ENCODE data around the gene JPH4. TPM values are rescaled to one million over a fixed set of nuclear protein-coding genes. Genes with fewer than 3 reads are reported as not detected.

The JPH4 gene
- total RNA-seq, 1 experiment from 2014 or later: 50.1 TPM

DNA sequence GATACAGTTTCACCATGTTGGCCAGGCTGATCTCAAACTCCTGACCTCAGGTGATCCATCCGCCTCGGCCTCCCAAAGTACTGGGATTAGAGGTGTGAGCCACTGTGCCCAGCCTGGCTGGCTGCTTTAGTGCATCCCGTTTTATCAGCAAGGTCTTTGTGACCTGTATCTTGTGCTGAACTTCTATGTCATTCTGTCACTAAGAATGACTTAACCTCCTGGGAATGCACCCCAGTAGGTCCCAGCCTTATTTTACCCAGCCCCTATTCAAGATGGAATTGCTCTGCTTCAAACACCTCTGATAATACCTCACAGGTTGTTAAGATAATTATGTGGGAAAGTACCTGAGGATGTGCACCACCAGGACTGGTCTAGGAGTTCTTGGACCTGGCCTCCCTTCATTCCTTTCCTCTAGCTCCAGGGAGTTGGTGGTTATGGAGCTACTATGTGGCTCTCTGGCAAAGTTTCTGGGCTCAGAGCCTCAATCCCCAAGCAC, 26.1 kb upstream of the JPH4 start:
- CTCF ChIA-PET: interaction anchor here (1.2 kb wide), 1 partner anchor 61 kb away, joined by 3 read pairs; no protein-coding TSS in a partner anchor
- peaks cover 15% of the 10 kb centered on the region for H3K27me3 Mint-ChIP-seq (ENCODE audit: low read depth)
- H3K4me1 Mint-ChIP-seq: no peaks in the 10 kb centered on the region
- no peaks in the 10 kb centered on the region for H3K36me3 Mint-ChIP-seq
- H3K27ac Mint-ChIP-seq: no peak overlapping the region
- POLR2A ChIA-PET: no interaction called here
- no peak overlapping the region for H3K4me3 Mint-ChIP-seq
- DNase-seq (ENCODE audit: low spot score): no peak
- peaks cover 11% of the 10 kb centered on the region for H3K9me3 Mint-ChIP-seq
- ATAC-seq: no peak
- TF ChIP-seq, protein P1, sequence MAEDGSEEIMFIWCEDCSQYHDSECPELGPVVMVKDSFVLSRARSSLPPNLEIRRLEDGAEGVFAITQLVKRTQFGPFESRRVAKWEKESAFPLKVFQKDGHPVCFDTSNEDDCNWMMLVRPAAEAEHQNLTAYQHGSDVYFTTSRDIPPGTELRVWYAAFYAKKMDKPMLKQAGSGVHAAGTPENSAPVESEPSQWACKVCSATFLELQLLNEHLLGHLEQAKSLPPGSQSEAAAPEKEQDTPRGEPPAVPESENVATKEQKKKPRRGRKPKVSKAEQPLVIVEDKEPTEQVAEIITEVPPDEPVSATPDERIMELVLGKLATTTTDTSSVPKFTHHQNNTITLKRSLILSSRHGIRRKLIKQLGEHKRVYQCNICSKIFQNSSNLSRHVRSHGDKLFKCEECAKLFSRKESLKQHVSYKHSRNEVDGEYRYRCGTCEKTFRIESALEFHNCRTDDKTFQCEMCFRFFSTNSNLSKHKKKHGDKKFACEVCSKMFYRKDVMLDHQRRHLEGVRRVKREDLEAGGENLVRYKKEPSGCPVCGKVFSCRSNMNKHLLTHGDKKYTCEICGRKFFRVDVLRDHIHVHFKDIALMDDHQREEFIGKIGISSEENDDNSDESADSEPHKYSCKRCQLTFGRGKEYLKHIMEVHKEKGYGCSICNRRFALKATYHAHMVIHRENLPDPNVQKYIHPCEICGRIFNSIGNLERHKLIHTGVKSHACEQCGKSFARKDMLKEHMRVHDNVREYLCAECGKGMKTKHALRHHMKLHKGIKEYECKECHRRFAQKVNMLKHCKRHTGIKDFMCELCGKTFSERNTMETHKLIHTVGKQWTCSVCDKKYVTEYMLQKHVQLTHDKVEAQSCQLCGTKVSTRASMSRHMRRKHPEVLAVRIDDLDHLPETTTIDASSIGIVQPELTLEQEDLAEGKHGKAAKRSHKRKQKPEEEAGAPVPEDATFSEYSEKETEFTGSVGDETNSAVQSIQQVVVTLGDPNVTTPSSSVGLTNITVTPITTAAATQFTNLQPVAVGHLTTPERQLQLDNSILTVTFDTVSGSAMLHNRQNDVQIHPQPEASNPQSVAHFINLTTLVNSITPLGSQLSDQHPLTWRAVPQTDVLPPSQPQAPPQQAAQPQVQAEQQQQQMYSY (CRISPR knock-in tag; IDR thresholded peaks at IDR 0.05): no peak
- TF ChIP-seq NR2C2 (CRISPR knock-in tag; IDR thresholded peaks at IDR 0.05): no peak
- no peak for TF ChIP-seq SMAD4 (CRISPR knock-in tag; IDR thresholded peaks at IDR 0.05)
- TF ChIP-seq ESRRA (CRISPR knock-in tag; IDR thresholded peaks at IDR 0.05; ENCODE audit: borderline replicate concordance): no peak
- TF ChIP-seq ELF4 (CRISPR knock-in tag; IDR thresholded peaks at IDR 0.05; ENCODE audit: low read depth): no peak
- no peak for TF ChIP-seq ZNF232 (CRISPR knock-in tag; IDR thresholded peaks at IDR 0.05)
- TF ChIP-seq, protein P2, sequence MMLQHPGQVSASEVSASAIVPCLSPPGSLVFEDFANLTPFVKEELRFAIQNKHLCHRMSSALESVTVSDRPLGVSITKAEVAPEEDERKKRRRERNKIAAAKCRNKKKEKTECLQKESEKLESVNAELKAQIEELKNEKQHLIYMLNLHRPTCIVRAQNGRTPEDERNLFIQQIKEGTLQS (CRISPR knock-in tag; conservative IDR thresholded peaks at IDR 0.05): no peak
- TF ChIP-seq IRF2 (CRISPR knock-in tag; IDR thresholded peaks at IDR 0.05; ENCODE audit: borderline replicate concordance, low read depth): no peak
- TF ChIP-seq HMGA2 (CRISPR knock-in tag; IDR thresholded peaks at IDR 0.05): no peak
- TF ChIP-seq, protein P3, sequence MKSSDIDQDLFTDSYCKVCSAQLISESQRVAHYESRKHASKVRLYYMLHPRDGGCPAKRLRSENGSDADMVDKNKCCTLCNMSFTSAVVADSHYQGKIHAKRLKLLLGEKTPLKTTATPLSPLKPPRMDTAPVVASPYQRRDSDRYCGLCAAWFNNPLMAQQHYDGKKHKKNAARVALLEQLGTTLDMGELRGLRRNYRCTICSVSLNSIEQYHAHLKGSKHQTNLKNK (CRISPR knock-in tag; IDR thresholded peaks at IDR 0.05): no peak
- no peak for TF ChIP-seq ZBTB21 (CRISPR knock-in tag; IDR thresholded peaks at IDR 0.05; ENCODE audit: borderline replicate concordance)
- TF ChIP-seq, protein P4, sequence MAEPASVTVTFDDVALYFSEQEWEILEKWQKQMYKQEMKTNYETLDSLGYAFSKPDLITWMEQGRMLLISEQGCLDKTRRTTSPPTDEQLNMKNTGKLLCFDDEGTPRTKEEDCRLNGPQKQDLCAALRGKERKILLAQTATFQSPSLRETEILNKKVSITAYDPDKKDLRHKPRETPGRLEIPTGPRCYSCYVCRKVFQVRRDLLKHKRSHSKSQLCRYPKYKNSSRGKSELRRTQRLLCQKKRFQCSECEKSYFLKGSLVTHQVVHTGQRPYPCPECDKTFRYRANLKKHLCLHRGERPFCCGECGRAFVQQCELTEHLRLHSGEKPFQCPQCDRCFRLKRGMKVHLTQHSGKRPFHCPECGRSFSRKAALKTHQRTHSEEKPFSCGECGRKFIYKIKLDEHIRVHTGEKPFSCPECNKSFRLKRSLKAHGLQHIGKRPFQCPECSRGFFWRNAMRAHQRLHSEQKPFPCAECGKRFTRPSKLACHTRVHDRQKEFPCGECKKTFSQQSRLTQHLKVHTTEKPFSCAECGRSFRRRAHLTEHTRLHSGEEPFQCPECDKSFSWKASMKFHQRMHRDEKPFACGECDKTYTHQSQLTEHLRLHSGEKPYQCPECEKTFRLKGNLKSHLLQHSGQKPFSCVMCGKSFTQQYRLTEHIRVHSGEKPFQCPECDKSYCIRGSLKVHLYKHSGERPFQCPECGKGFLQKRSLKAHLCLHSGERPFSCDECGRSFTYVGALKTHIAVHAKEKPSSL (CRISPR knock-in tag; conservative IDR thresholded peaks at IDR 0.05): no peak
- no peak for TF ChIP-seq ZNF416 (CRISPR knock-in tag; IDR thresholded peaks at IDR 0.05)
- TF ChIP-seq ZNF423 (CRISPR knock-in tag; IDR thresholded peaks at IDR 0.05): no peak
- TF ChIP-seq, protein P5, sequence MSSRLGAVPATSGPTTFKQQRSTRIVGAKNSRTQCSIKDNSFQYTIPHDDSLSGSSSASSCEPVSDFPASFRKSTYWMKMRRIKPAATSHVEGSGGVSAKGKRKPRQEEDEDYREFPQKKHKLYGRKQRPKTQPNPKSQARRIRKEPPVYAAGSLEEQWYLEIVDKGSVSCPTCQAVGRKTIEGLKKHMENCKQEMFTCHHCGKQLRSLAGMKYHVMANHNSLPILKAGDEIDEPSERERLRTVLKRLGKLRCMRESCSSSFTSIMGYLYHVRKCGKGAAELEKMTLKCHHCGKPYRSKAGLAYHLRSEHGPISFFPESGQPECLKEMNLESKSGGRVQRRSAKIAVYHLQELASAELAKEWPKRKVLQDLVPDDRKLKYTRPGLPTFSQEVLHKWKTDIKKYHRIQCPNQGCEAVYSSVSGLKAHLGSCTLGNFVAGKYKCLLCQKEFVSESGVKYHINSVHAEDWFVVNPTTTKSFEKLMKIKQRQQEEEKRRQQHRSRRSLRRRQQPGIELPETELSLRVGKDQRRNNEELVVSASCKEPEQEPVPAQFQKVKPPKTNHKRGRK (CRISPR knock-in tag; IDR thresholded peaks at IDR 0.05; ENCODE audit: borderline replicate concordance): no peak
- TF ChIP-seq ATF1 (CRISPR knock-in tag; IDR thresholded peaks at IDR 0.05): no peak
- TF ChIP-seq GTF2I (CRISPR knock-in tag; conservative IDR thresholded peaks at IDR 0.05): no peak
- TF ChIP-seq, protein P6, sequence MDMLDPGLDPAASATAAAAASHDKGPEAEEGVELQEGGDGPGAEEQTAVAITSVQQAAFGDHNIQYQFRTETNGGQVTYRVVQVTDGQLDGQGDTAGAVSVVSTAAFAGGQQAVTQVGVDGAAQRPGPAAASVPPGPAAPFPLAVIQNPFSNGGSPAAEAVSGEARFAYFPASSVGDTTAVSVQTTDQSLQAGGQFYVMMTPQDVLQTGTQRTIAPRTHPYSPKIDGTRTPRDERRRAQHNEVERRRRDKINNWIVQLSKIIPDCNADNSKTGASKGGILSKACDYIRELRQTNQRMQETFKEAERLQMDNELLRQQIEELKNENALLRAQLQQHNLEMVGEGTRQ (CRISPR knock-in tag; IDR thresholded peaks at IDR 0.05): no peak

All from WTC11 (cell line).